Measurements from ENCODE around the gene PLIN4. TPM values are rescaled to one million over a fixed set of nuclear protein-coding genes. Genes with fewer than 3 reads are reported as not detected.

The PLIN4 gene
- total and polyA plus RNA-seq, 9 of the 15 experiments (the other 6 are each of a cell fraction or from before 2014, with no cell fraction given), result 0.04 to 0.16 (median 0.07) TPM; not detected in 3

- TF ChIP-seq GABPA (tag; conservative IDR thresholded peaks at IDR 0.05; ENCODE audit: low read depth), result peak; percentile 15; the same call in 1 of the 2 replicates
- TF ChIP-seq, protein P1, sequence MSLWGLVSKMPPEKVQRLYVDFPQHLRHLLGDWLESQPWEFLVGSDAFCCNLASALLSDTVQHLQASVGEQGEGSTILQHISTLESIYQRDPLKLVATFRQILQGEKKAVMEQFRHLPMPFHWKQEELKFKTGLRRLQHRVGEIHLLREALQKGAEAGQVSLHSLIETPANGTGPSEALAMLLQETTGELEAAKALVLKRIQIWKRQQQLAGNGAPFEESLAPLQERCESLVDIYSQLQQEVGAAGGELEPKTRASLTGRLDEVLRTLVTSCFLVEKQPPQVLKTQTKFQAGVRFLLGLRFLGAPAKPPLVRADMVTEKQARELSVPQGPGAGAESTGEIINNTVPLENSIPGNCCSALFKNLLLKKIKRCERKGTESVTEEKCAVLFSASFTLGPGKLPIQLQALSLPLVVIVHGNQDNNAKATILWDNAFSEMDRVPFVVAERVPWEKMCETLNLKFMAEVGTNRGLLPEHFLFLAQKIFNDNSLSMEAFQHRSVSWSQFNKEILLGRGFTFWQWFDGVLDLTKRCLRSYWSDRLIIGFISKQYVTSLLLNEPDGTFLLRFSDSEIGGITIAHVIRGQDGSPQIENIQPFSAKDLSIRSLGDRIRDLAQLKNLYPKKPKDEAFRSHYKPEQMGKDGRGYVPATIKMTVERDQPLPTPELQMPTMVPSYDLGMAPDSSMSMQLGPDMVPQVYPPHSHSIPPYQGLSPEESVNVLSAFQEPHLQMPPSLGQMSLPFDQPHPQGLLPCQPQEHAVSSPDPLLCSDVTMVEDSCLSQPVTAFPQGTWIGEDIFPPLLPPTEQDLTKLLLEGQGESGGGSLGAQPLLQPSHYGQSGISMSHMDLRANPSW (CRISPR knock-in tag; IDR thresholded peaks at IDR 0.05), result no peak
- no peak for TF ChIP-seq CREBBP (IDR thresholded peaks at IDR 0.05; ENCODE audit: low read depth, low read length)
- TF ChIP-seq, protein P2, sequence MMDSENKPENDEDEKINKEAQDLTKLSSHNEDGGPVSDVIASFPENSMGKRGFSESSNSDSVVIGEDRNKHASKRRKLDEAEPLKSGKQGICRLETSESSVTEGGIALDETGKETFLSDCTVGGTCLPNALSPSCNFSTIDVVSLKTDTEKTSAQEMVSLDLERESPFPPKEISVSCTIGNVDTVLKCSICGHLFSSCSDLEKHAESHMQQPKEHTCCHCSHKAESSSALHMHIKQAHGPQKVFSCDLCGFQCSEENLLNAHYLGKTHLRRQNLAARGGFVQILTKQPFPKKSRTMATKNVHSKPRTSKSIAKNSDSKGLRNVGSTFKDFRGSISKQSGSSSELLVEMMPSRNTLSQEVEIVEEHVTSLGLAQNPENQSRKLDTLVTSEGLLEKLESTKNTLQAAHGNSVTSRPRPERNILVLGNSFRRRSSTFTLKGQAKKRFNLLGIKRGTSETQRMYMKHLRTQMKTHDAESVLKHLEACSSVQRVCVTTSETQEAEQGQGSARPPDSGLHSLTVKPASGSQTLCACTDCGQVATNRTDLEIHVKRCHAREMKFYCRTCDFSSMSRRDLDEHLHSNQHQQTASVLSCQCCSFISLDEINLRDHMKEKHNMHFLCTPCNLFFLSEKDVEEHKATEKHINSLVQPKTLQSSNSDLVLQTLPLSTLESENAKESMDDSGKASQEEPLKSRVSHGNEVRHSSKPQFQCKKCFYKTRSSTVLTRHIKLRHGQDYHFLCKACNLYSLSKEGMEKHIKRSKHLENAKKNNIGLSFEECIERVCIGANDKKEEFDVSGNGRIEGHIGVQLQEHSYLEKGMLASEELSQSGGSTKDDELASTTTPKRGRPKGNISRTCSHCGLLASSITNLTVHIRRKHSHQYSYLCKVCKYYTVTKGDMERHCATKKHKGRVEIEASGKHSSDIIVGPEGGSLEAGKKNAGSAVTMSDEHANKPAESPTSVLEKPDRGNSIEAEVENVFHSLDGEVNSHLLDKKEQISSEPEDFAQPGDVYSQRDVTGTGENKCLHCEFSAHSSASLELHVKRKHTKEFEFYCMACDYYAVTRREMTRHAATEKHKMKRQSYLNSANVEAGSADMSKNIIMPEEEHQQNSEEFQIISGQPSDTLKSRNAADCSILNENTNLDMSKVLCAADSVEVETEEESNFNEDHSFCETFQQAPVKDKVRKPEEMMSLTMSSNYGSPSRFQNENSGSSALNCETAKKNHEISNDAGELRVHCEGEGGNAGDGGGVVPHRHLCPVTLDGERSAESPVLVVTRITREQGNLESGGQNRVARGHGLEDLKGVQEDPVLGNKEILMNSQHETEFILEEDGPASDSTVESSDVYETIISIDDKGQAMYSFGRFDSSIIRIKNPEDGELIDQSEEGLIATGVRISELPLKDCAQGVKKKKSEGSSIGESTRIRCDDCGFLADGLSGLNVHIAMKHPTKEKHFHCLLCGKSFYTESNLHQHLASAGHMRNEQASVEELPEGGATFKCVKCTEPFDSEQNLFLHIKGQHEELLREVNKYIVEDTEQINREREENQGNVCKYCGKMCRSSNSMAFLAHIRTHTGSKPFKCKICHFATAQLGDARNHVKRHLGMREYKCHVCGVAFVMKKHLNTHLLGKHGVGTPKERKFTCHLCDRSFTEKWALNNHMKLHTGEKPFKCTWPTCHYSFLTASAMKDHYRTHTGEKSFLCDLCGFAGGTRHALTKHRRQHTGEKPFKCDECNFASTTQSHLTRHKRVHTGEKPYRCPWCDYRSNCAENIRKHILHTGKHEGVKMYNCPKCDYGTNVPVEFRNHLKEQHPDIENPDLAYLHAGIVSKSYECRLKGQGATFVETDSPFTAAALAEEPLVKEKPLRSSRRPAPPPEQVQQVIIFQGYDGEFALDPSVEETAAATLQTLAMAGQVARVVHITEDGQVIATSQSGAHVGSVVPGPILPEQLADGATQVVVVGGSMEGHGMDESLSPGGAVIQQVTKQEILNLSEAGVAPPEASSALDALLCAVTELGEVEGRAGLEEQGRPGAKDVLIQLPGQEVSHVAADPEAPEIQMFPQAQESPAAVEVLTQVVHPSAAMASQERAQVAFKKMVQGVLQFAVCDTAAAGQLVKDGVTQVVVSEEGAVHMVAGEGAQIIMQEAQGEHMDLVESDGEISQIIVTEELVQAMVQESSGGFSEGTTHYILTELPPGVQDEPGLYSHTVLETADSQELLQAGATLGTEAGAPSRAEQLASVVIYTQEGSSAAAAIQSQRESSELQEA (IDR thresholded peaks at IDR 0.05; ENCODE audit: low read depth), result no peak
- TF ChIP-seq ATF1 (CRISPR knock-in tag; IDR thresholded peaks at IDR 0.05), result no peak
- TF ChIP-seq ATF1 (tag; IDR thresholded peaks at IDR 0.05), result peak; percentile 6; the same call in 1 of the 2 replicates
- no peak for TF ChIP-seq ETV5 (CRISPR knock-in tag; IDR thresholded peaks at IDR 0.05; ENCODE audit: low read depth)
- TF ChIP-seq TEAD1 (CRISPR knock-in tag; IDR thresholded peaks at IDR 0.05), result peak in 1 of 2 experiments; percentile 58; a peak in 1 of 4 replicates
- TF ChIP-seq CBFB (CRISPR knock-in tag; IDR thresholded peaks at IDR 0.05), result no peak
- no peak for TF ChIP-seq DACH1 (IDR thresholded peaks at IDR 0.05; ENCODE audit: partially characterized antibody)
Observed at GRCh38 chr19:4472174-4472974, 45.9 kb downstream of the PLIN4 start, which contains the start of gene HDGFL2 (continued).

All from K562 (cell line).